NK-92 (cell line): ENCODE data around the gene RBM20.
"Not testable (repeated sequence)": the region's sequence is repeated elsewhere in the genome, so short reads cannot be mapped to it uniquely, and the experiment has no call there.

Source experiments
- DNase-seq: peaks from one replicate; lab custom pipeline; 2025; ENCODE audit not compliant: unreplicated experiment; lab: John Stamatoyannopoulos, UW

RBM20 gene

GRCh38 chr10:110647136-110647430 lies 2.9 kb downstream of the RBM20 start:
- no peak for DNase-seq

DNA sequence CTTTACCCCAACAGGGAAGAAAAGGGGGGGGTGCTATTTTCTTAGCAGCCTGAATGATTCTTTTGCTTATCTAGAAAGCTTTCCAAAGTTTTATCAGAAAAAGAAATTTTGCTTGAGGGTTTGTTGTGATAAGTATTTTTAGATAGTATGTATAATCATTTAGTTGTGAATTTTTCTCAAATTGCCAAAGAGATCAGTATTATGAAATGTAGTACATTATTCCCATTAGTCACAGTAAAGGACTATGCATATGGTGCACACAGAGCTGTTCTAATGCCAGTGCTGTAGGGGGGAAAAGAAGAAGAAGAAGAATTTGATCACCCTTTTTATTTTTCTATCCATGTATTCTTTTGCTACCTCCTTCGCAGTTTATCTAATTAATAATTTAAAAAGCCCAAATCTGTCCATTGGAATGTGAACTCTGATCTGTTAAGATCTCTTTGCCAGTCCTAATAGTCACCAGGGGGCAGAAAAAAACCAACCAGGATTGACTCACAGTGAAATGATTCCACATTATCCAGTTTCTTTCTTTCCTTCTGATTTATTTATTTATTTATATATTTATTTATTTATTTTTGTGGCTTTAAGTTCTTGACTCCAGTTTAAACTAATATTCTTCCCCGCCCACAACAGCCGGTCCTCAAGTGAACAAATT lies 4.7 kb downstream of the RBM20 start:
- no peak for DNase-seq

GRCh38 chr10:110649347-110650264 lies 5.5 kb downstream of the RBM20 start:
- no peak for DNase-seq

- no peak for DNase-seq
These were observed 6.1 kb downstream of the RBM20 start for GRCh38 chr10:110650265-110650668.

DNA sequence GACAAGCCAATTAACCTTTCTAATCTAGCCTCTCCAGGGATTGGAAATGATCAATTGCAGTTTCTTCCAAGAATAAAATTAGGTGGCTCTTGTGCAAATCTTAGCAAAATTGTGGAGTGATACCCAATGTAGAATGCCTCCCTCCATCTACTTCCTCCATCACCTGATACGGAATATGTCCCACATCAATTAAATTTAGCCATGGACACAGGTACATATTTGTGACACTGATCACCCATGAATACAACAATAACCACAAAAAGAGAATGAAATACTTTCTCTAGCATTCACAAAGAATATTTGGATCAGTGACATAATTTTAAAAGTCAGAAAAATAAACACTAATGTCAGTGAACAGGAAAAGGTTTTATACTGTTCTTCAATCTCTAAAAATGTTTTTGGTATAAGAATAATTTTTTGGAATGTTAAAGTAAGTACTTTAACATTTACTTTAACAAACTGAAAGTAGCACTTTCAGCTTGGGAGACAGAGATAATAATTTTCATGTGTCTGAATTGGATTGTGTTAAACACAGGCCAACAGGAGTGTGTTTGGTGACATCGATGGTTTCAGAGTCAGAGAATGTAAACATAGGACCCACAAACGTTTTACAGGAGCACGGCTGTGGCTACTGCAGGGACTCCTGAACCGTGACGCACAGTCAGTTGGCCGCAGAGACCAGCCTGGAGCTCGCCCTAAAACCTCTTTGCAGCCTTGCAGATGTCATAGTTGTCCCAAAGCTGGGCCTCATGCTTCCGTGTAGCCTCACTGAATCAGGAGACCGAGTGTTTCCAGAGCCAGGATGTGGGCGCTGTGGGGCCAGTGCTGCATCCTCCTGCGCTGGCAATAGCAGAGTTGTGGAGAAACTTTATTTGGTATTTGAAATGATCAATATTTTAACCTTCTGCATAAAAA lies 7.2 kb downstream of the RBM20 start:
- DNase-seq, result no peak

DNA sequence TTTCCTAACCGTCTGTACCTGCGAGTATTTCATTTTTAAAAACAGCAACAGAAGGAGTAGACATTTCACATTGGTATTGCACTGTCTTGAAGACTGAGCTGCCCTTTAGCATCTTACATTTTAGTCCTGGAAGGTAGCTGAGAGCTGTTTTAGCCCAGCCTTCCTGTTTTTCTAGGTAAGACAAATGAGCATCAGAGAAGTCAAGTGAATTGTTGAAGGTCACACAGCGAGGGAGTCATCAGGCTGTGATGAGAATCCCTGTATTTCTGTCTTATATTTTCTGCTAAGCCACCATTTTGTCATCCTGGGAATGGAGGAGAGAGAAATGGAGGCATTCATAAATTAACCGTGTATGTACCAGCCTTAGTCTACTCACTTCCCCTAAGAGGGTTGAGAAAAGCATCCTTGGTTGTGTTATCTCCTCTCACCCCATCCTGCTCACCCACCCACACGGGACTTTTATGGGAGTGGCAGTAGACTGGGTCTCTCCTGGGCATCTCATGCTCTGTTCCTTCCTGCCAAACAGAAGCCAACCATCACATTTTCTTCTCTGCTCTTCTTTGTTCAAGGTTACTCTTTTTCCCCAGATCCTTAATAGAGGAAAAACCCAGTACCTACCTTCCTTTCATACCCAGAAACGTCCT lies 8.5 kb downstream of the RBM20 start:
- DNase-seq, result no peak

GRCh38 chr10:110655320-110655719 lies 11.2 kb downstream of the RBM20 start:
- no peak for DNase-seq

DNA sequence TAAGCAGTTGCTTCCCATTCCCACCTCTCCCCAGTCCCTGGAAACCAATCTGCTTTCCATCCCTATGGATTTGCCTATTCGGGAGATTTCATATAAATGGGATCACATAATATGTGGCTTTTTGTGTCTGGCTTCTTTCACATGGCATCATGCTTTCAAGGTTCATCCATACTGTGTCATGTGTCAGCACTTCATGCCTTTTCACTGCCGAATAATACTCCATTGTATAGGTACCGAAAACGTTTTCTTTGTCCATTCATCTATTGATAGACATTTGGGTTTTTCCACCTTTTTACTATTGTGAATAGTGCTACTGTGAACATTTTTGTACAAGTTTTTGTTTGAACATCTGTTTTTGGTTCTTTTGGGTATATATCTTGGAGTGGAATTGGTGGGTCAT lies 12.5 kb downstream of the RBM20 start:
- DNase-seq, result no peak

- DNase-seq, result no peak
These were observed 14.0 kb downstream of the RBM20 start for GRCh38 chr10:110657973-110658691.

GRCh38 chr10:110659558-110659957 lies 15.4 kb downstream of the RBM20 start:
- DNase-seq, result no peak

- DNase-seq, result not testable (repeated sequence)
These were observed 16.2 kb downstream of the RBM20 start for GRCh38 chr10:110660289-110660688.

- no peak for DNase-seq
These were observed 17.2 kb downstream of the RBM20 start for GRCh38 chr10:110661292-110661691.

DNA sequence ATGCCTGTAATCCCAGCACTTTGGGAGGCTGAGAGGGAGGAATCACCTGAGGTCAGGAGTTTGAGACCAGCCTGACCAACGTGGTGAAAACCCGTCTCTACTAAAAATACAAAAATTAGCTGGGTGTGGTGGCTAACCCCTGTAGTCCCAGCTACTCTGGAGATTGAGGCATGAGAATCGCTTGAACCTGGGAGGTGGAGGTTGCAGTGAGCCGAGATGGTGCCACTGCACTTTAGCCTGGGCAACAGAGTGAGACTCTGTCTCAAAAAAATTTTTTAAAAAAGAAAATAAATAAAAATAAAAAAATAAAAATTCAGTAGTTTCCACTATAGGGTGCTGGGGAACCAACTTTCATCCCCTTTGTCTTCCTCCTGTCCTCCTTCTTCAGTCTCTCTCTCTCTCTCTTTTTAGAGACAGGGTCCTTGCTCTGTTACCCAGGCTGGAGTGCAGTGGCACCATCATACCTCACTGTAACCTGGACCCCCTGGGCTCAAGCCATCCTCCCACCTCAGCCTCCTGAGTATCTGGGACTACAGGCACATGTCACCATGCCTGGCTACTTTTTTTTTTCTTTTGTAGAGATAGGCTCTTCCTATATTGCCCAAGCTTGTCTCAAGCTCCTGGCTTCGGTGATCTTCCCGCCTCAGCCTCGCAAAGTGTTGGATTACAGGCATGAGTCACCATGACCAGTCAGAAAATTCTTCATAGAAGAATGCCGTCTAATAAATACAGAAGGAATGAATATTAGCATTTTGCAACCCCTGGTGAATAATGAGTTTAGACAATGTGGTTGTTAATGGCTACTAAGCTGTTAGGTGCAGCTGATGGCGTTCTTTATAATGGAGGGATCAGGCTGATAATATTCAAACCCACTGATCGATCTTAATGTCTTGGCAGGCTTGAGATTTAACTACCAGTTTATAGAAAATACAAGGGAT lies 20.6 kb downstream of the RBM20 start:
- no peak for DNase-seq

DNA sequence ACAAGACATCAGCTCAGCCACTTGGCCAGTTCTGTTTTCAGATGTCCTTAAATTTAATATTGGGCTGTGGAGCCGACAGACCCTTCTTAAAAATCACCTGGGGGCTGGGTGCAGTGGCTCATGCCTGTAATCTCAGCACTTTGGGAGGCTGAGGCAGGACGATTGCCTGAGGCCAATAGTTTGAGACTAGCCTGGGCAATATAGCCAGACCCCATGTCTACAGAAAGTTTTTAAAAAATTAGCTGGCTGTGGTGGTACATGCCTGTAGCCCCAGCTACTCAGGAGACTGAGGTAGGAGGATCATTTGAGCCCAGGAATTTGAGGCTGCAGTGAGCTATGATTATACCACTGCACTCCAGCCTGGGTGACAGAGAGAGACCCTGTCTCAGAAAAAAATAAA lies 22.1 kb downstream of the RBM20 start:
- not testable (repeated sequence) for DNase-seq

DNA sequence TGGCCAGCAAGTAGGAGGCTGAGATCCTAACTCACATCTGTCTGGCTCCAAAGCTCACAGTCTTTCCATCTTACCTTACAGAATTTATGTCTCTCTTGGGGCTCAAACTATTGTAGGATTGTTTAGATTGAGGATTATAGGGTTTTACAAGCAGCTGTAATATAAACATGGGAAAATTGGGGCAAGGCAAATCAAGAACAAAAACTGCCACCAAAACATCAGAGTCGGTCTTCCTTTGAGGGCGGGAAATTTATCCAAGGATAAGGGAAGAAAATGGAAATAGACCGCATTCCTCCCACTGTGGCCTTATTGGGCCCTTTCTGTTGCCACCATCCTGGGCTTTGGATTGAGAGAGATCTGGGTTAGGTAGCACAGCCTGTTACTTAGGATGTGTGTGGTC lies 22.5 kb downstream of the RBM20 start:
- no peak for DNase-seq

GRCh38 chr10:110667620-110668343 lies 23.6 kb downstream of the RBM20 start:
- no peak for DNase-seq

DNA sequence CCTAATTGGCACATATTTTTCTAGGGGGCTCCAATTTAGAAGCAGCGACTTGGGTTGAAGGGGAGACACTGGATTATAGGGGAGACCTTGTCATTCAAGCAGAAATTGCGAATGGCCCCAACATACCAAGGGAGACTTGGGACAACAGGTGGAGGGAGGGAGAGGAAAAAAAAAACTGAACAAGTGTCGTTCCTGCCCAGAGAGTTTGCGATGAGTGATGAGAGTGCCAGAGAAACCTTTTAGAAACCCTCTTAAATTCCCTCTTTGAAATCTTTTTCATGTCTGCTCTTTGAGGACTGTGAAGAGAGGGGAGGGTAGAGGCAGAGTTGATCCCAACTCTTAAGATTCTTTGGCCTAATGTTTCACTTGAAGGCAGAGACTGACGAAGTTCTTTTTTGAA lies 24.3 kb downstream of the RBM20 start:
- DNase-seq, result no peak

GRCh38 chr10:110670335-110670734 lies 26.2 kb downstream of the RBM20 start:
- no peak for DNase-seq
